GM23338 (cell line): ENCODE measurements around the gene DPP10.

Experiments
- EZH2 ChIP-seq: fragments of 200-600 bp; sonication (generic); IDR thresholded peaks from one replicate; pipeline ENCODE4 v1.8.0; 2017; ENCODE audit warnings: antibody characterized with exemption, mild to moderate bottlenecking, low read depth; ENCODE audit not compliant: unreplicated experiment
- EZH2phosphoT487 ChIP-seq: fragments of 200-600 bp; sonication (generic); IDR thresholded peaks from one replicate; pipeline ENCODE4 v1.8.1; 2018; ENCODE audit warnings: antibody characterized with exemption; ENCODE audit not compliant: unreplicated experiment
- POLR2AphosphoS5 ChIP-seq: IDR thresholded peaks from 2 replicates; pipeline ENCODE4 v1.6.1; 2016; ENCODE audit warnings: antibody characterized with exemption, low read depth
- ZNF114 ChIP-seq: fragments of 250-450 bp; sonication (Bioruptor Pico); IDR thresholded peaks from 2 replicates; pipeline ENCODE4 v1.5.0; 2020; ENCODE audit warnings: mild to moderate bottlenecking, moderate library complexity
- TF ChIP-seq, protein P1 (sequence below), 2 experiments: fragments of 200-600 bp in 1 of 2; sonication (generic) in 1 of 2; conservative IDR thresholded peaks; 2 replicates each; pipeline versions ENCODE4 v1.5.1 to v1.6.1; 2016 to 2017; ENCODE audit warnings: antibody characterized with exemption in 2 of 2, low read depth in 2 of 2, mild to moderate bottlenecking in 2 of 2, moderate library complexity in 1 of 2

DNA sequence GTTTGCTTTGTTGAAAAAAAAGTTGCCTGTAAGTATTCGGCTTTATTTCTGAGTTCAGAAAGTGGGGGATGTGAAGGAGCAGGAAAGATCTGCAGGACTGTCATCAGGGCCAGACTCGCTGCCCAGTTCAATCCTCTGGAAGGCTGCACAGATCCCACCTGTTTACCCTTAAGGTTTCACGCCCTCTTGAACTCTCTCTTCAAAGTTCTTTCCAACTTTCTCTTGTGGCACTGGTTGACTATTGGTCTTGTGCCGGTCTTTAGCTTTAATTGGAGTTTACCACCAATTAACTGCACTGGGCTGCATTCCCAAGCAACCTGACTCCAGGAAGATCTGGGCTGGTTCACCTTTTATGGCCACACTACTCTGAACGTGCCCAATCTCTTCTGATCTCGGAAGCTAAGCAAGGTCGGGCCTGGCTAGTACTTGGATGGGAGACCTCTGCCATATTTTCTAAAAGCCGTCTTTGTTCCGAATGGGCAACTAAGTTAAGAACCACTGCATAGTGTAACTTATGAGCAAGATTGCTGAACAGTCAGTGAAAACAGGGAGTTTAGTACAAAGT, 495.0 kb downstream of the DPP10 start:
- TF ChIP-seq, protein P1, sequence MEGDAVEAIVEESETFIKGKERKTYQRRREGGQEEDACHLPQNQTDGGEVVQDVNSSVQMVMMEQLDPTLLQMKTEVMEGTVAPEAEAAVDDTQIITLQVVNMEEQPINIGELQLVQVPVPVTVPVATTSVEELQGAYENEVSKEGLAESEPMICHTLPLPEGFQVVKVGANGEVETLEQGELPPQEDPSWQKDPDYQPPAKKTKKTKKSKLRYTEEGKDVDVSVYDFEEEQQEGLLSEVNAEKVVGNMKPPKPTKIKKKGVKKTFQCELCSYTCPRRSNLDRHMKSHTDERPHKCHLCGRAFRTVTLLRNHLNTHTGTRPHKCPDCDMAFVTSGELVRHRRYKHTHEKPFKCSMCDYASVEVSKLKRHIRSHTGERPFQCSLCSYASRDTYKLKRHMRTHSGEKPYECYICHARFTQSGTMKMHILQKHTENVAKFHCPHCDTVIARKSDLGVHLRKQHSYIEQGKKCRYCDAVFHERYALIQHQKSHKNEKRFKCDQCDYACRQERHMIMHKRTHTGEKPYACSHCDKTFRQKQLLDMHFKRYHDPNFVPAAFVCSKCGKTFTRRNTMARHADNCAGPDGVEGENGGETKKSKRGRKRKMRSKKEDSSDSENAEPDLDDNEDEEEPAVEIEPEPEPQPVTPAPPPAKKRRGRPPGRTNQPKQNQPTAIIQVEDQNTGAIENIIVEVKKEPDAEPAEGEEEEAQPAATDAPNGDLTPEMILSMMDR (conservative IDR thresholded peaks at IDR 0.05; ENCODE audit: low read depth in 2 of 2): no peak
- TF ChIP-seq EZH2phosphoT487 (no peak), ZNF114 (CRISPR knock-in tag) (no peak), EZH2 (no peak), POLR2AphosphoS5 (no peak)
